ENCODE data around the gene RPL4. TPM values are rescaled to one million over a fixed set of nuclear protein-coding genes. Genes with fewer than 3 reads are reported as not detected.
"Not testable (repeated sequence)": the region's sequence is repeated elsewhere in the genome, so short reads cannot be mapped to it uniquely, and the experiment has no call there.

The RPL4 gene
- total RNA-seq, 2 donors from 2014 or later = 1,339 to 1,375 TPM

DNA sequence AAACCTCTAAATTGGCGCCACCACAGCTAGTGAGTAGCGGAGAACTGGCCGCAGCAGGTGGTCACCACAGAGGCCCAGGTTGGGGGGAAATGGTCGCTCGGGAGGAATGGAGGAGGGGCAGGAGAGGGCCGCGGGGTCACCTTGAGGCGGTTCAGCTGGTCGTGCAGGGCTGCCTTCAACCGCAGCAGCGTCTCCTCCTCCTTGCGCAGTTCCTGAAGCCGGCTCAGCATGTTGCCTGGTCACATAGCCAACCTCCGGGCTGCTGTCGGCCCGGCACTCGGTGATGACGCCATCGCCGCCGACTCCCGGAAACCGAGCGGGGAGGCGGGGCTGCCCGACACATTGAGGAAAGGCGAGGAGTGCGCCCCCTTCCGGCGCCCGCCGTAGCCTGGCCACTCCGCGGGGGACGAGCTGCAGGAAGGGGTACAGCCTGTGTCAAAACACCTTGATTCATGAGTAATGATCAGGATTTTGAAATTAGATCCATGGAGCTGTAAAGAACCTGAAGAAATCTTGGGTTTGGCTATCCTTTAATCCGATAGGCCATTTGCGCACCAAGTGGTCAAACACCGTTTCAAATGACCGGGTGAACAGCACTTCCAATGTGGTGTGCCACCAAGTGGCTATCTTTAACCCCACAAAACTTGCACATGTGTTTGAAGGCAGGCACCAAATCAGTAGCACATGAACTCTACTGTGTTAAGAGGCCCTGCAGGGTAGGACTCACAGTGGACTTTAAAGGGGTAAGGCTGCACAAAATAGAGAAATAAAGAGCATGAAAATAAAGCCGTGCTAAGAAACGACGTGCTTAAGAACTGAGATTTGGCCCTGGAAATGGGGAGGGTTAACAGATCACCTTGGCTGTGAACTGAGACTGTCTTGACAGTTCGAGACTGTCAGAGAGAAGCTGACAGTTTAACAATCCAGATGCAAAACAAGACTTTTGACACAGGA lies 6.9 kb downstream of the RPL4 start, which contains the start of gene SNAPC5:
TSS of gene SNAPC5 (minus strand) at position 261 of the 954 bp plus-strand sequence. CDS start at position 230, 31 bp downstream.
- DNase-seq = peak; percentile 95 to 99
- intact Hi-C loops (cut with DNase I, micrococcal nuclease) = loop anchor here in 1 of 2 donors (5.0 kb wide), 1 partner anchor 110 kb away; the partner anchor contains the start of gene MAP2K1
- ATAC-seq = peak; percentile 96

DNA sequence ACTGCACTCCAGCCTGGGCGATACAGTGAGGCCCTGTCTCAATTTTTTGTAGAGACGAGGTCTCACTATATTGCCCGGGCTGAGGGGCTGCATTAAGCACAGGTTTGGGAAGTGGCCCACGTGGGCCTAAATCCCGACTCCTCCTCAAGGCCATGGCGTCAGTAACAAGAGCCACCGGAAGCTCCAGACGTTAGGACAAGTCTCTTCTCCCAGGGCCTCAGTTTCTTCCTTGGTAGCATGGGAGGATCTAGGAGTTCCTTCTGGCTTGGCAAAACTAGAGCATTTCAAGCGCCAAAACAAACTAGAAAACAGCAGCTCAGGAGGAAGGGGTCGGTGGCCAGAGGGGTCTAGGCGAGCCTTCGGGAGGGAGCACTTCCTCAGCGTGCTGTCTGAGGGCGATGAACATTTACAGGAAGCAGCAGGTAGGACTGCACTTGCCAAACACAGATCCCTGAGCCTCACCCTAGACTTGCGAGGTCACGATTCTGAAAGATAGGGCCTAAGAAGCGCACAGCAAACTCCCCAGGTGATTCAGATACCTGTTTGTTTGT lies 7.6 kb downstream of the RPL4 start:
- intact Hi-C loops (cut with DNase I, micrococcal nuclease) = loop anchor here in 1 of 2 donors (5.0 kb wide), 1 partner anchor 110 kb away; the partner anchor contains the start of gene MAP2K1
- DNase-seq (peak; percentile 18 to 31), ATAC-seq (peak; percentile 49)

DNA sequence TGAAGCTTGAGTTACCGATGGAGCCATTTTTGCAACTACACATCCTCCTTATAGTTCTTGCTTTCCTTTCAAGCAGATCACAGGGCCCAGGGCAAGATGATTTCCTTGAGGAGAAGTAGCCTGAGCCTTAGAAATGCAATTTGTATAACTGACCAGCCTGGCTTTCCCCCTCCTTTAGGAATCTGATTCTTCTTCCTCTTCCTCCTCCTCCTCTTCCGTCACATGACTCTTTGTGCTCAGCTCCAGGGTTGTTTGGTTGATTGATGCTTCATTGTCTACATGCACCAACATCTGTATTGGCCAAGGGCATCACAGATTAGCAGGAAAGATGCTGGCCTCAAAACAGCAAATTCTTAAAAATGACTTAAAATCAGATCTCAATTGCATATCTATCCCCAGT lies 10.4 kb downstream of the RPL4 start:
- no peak for ATAC-seq
- no peak for DNase-seq
- intact Hi-C loops (cut with DNase I, micrococcal nuclease) = no loop called here

DNA sequence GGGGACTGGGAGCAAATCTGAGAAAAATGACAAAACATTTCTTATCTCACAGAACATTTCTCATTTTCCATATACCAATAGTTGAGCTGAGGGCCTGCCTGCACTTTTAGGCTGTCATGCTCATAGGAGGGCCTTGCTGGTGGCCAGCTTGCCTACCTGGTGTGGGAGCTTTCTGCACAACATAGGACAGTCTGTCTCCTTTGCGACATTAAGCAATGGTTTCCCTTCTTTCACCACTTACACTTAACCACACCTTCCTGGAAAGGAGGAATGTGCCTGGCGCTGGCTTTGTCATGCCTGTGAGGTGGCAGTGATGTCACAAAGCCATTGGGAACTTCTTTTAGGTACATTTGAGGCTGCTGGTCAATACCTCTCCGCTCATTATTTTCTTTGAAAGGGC lies 12.8 kb downstream of the RPL4 start:
- no peak for DNase-seq
- intact Hi-C loops (cut with DNase I, micrococcal nuclease) = no loop called here
- no peak for ATAC-seq

DNA sequence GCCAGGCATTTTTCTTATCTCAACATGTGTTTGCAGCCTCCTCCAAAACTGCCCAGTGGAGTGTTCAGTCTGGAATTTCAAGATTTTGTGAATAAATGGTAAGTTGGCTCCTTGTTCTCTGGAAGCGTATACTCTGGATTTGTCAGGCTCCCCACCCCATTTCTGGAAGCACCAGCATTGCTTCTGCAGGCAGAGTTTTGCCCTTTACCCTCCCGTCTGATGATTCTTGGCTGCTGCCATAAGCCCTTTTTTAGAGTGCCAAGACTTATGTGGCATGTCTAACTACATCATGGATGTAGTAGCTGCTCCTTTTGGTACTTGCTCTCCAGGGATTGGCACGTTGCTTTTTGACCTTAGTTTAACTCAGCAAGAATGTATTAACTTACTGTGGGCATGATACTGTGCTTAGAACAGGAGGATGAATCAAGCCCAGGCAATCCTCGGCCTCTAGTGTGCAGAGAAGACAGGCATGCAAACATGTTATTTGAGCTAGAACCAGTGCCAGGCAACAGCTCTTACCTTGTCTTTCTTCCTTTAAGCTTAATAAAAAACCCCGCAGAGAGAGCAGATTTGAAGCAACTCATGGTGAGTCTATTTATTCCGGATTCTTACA lies 15.4 kb downstream of the RPL4 start:
- DNase-seq (no peak), ATAC-seq (no peak)
- intact Hi-C loops (cut with DNase I, micrococcal nuclease) = no loop called here

DNA sequence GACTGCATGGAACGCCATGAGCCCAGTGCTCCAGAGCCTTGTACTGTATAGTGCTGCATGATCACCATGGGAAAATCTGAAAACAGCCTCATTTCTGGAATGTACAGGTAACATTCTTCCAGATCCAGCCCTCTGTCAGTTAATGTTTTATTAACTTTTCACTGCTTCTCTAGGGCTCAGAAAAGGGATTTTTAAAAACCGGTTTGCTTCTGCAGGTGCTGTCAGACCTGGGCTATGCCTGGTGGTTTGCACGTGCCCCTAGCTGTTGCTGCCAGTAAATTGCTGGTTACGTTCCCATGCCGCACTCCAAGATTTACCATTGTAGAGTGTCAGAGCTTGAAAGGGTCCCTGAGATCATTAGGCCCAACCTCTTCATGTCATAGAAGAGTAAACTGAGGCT lies 16.1 kb downstream of the RPL4 start:
- intact Hi-C loops (cut with DNase I, micrococcal nuclease) = no loop called here
- ATAC-seq = no peak
- DNase-seq = no peak

DNA sequence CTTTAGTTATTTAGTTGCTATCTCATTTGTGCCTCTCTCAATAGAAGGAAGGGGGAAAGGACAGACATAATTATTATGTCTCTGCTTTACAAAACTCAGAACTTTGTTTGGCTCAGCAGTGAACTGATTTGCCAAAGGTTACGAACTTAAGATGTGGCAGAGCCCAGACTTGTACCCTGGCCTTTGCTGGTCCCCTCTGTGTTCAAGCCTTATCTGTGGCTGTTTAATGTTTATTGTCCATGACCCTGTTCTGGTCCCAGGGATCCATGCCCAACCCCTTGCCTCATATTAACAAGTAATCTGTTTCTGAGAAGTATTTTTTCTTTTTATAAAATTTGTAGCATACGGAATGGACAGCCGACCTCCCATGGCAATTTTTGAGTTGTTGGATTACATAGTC lies 17.8 kb downstream of the RPL4 start:
- ATAC-seq (no peak), DNase-seq (no peak)
- intact Hi-C loops (cut with DNase I, micrococcal nuclease) = no loop called here

DNA sequence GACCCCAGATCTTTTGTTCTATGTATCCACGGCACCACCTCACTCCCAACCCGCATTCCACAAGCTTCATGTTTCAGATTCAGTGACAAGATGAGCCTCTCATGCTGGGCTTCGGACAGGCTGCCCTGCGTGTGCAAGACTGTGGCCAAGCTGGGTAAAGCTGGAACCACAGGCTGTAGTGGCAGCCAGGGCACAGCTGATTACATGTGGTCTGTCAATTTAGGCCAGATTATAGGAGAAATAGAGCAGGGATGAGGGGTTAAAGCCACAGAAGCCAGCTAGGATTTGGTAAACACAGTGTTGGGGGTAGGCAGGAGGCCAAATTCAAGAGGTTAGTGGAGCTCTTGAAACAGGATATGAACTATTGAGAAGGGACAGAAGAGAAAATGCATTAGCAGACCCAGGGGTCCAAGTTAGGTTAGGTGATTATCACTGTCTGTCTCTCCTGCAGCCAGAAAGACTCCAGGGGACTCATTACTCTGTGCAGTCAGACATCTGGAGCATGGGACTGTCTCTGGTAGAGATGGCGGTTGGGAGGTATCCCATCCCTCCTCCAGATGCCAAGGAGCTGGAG lies 20.0 kb downstream of the RPL4 start:
- intact Hi-C loops (cut with DNase I, micrococcal nuclease) = no loop called here
- no peak for ATAC-seq
- DNase-seq = no peak

DNA sequence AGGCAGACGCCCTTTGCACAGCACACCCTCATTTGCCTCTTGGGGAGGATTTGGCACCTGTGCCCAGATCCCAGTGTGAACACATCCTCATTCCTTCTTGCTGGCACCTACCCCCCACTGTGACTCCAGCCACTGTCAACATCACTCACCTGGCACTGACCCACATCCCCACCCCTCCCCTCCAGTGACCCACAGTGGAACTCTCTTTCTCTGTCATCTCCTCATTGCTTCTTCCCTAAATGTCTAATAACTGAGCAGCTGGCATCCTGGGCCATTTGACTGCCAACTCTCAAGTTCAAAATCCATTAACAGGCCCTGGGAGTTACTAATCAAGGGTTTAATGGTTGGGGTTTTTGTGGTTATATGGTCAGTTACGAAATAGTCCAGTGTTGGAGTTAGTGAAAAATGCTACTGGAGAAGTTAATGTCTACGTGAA lies 21.5 kb downstream of the RPL4 start:
- intact Hi-C loops (cut with DNase I, micrococcal nuclease) = no loop called here
- DNase-seq = no peak

DNA sequence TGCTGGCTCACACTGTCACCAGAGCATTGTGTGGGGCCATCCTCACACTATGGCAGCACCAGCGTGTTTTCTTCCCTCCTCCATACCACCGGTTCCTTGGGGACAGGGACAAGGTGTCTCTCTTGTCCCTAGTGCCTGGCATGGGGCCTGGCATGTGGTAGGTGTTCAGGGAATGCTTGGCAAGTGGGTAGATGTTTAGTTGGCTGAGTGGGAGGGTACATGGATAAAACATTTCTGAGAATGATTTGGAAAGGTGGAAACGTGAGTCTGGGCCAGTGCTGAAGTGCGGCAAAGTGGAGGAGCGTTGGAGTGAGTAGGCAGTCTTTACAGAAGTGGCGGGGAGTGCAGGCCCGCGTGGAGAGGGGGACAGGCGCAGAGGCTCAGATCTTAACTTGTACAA lies 22.1 kb downstream of the RPL4 start:
- DNase-seq (no peak), ATAC-seq (no peak)

More for the DNA sequence above, 21.5 kb downstream of the RPL4 start:
- ATAC-seq = no peak

DNA sequence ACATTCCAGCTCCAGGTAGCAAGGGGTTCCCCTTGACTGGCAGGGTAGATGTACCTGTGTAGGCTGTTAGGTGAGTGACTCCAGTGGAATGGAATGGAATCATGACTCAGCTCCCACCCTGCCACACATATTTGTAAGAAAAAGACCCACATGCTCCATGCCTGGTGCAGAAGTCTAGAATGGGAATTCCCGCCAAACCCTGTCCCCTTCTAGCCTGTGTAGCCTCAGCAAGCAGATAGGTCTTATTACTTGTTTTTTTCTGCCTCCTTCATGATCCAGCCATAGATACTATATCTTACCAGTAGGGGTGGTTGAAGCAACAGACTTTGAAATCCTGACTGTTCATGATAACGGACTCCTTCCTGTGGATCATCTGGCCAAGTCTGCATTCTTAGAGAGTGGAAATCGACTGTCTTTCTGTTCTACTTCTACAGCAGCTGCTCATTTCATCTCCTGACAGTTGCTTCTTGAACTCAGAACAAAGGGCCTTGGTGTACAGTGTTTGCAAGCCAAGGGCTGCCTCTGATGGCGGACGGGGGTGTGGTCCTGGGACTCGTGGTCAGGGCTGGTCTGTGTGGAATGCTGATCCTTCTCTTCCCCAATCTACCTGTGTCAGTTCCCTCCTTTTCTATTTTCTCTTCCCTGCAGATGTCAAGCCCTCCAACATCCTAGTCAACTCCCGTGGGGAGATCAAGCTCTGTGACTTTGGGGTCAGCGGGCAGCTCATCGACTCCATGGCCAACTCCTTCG lies 23.4 kb downstream of the RPL4 start:
- ATAC-seq (no peak), DNase-seq (no peak)
- intact Hi-C loops (cut with DNase I, micrococcal nuclease) = no loop called here

More for the DNA sequence above, 22.1 kb downstream of the RPL4 start:
- intact Hi-C loops (cut with DNase I, micrococcal nuclease) = no loop called here

DNA sequence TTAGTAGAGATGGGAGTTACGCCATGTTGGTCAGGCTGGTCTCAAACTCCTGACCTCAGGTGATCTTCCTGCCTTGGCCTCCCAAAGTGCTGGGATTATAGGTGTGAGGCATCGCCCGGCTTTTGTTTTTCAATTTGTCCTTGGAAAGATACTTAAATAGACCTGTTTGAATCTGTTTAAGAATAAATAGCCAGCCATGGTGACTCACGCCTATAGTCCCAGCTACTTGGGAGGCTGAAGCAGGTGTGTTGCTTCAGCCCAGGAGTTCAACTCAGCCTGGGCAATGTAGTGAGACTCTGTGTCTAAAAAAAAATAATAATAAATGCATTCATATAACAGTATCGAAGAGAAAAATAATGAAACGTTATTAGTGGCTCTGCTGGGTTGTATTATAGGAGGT lies 24.4 kb downstream of the RPL4 start:
- DNase-seq (no peak), ATAC-seq (no peak)
- intact Hi-C loops (cut with DNase I, micrococcal nuclease) = no loop called here

DNA sequence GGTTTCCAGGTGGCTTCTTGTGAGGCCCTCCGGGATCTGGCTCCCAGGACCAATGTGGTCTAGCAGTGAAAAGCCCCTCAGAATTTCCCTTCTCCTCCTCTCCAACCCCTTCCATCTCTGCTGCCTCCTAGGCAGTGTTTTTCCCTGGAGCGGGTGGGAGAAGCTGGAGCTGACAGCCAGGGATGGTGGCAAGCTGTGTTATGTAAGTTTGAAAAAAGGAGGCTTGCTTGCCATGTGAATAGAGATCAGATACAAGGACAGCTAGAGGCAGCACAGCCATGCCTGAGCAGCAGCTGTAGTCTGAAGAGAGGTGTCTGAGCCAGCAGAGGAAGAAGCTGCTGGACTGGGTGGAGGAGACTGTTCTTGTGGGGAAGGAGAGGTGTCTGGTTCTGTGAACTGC lies 27.6 kb downstream of the RPL4 start:
- no peak for ATAC-seq
- no peak for DNase-seq
- intact Hi-C loops (cut with DNase I, micrococcal nuclease) = no loop called here

DNA sequence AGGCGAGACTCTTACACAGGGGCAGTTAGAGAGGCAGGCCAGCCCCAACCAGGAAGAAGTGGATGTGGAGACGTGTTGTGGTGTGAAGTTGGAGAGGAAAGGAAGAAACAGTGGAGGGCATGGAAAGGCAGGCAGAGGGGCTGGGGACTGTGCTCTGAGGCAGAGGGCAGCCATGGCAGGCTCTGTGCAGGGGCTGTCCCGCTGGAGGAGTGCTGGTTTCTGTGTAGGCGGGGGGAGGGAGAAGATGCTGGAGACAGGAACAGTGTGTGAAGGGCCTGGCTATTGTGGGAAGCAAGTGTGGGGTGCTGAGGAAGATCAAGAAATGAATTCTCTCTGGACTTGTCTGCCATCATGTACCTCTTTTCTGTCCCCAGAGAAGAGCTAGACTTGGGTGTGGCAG lies 28.1 kb downstream of the RPL4 start:
- ATAC-seq (no peak), DNase-seq (no peak)
- intact Hi-C loops (cut with DNase I, micrococcal nuclease) = no loop called here

DNA sequence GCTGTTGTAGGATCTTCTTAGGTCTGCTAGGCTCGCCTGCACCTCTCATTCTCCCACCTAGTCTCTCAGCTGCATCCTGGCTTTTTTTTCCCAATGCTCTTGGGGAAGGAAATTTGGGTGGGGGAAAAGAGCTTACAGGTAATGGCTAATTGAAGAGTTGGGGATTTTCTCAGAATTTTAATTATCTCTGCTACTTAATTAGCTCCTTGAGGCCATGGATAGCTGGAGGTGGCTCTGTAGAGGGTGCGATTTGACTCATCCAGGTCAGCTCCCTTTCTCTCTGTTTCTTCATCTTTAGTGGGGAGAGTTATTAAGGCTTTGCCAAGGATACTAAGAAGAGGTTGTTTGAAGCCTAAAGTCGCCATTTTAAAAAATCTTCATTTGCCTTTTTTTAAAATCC lies 29.7 kb downstream of the RPL4 start:
- intact Hi-C loops (cut with DNase I, micrococcal nuclease) = no loop called here
- ATAC-seq = no peak
- DNase-seq = no peak

DNA sequence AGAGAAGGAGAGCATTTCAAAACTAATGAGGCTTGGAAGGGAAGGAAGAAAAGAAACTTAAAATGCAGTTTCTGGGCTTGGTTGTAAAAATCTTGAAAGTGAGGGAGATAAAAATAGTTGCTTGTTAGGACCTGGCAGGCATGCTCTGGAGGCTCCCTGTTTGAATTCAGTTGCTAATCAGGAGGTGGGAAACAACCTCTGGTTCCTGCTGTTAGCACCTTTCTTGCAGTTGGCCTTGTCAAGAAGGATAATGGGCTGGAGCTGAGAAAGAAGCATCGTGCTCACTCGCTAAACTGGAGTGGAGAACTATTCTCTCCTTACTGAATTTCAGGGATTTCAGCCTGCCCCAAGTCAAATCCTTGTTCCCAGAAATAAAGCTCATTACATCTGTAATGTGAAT lies 30.5 kb downstream of the RPL4 start:
- no peak for ATAC-seq
- intact Hi-C loops (cut with DNase I, micrococcal nuclease) = no loop called here
- DNase-seq = no peak

DNA sequence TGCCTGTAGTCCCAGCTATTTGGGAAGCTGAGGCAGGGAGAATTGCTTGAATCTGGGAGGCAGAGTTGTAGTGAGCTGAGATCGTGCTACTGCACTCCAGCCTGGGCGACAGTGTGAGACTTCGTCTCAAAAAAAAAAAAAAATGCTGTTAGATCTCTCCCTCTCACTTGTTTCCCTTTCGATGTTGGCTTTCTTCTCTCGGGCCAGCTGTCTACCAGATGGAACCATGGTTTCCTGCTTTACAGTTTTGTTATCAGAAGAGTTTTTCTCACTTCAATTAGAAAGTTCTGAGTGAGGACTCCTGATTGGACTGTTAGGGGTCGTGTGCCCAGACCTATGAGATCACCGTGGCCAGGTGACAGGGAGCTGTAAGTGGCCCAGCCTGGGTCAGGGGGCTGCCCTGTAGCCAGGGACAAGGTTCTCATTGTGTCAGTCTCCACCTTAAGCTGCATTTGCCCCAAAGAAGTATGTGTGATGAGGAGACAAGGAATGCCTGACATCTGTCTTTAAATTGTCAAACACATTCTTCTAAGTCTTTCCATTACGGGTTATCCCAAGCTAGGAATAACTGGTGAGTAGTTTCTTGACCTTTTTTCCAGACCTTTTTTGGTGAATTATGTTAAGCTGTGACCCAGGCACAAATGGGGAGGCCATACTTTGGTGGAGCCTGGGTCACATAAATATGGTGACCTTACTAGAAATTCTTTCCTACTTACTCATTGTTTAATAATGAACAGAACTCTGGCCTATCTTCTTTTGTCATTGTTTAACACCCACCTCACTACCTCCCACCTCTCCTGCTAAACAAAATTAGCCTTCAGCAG lies 32.3 kb downstream of the RPL4 start:
- DNase-seq (no peak), ATAC-seq (no peak)
- intact Hi-C loops (cut with DNase I, micrococcal nuclease) = no loop called here

DNA sequence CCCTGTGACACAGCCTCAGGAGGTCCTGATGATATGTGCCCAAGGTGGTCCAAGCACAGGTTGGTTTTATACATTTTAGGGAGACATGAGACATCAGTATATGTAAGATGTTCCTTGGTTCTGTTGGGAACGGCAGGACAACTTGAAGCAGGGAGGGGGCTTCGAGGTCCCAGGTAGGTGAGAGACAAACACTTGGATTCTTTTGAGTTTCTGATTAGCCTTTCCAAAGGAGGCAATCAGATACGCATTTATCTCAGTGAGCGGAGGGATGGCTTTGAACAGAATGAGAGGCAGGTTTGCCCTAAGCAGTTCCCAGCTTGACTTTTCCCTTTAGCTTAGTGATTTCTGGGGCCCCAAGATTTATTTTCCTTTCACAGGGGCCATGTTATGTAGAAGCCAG lies 33.8 kb downstream of the RPL4 start:
- DNase-seq; intact Hi-C loops (cut with DNase I, micrococcal nuclease); ATAC-seq: not testable (repeated sequence)

Data from left colon (tissue), 2 donors.